MM.1S (cell line): ENCODE measurements around the gene RTN4R.

ENCODE experiments used
- CTCF ChIP-seq: fragments of 300-600 bp; sonication (generic); IDR thresholded peaks from 2 replicates; pipeline ENCODE4 v1.5.1; 2016; ENCODE audit warnings: antibody characterized with exemption, low read length, mixed read lengths
- EZH2 ChIP-seq: fragments of 300-600 bp; sonication (generic); optimal IDR thresholded peaks from 2 replicates; pipeline ENCODE3; 2017; ENCODE audit warnings: low read depth, mild to moderate bottlenecking, antibody characterized with exemption, low read length, mixed read lengths

- TF ChIP-seq CTCF (no peak), EZH2 (no peak)
Measured at GRCh38 chr22:20228939-20229272, 39.2 kb downstream of the RTN4R start.
